SK-N-SH (cell line): ENCODE data around the gene ATR. TPM values are rescaled to one million over a fixed set of nuclear protein-coding genes. Genes with fewer than 3 reads are reported as not detected.

Experiments used
- CTCF ChIA-PET: fragments of 300-600, 350-600 bp; formaldehyde crosslinking; extraction: SDS; loops from one replicate; lab custom pipeline; 2021; lab: Yijun Ruan, JAX
- POLR2A ChIA-PET: fragments of 350-600 bp; sonication (Branson Sonifier 250); formaldehyde crosslinking; extraction: SDS; loops from one replicate; lab custom pipeline; 2020; ENCODE audit warnings: antibody characterized with exemption, inconsistent platforms; lab: Yijun Ruan, JAX
- DNase-seq: peaks from one replicate; pipeline ENCODE4 v3.0.0; 2012
- H2AFZ ChIP-seq: fragments of 200-600 bp; sonication (generic); 2 replicates; pipeline ENCODE4 v1.8.1; 2016; ENCODE audit warnings: antibody characterized with exemption, mild to moderate bottlenecking, low read depth
- H3F3A ChIP-seq: fragments of 200-600 bp; sonication (generic); replicated peaks from 2 replicates; pipeline ENCODE3; 2016; ENCODE audit warnings: antibody characterized with exemption, mild to moderate bottlenecking; ENCODE audit not compliant: insufficient read depth
- H3K27ac ChIP-seq, 2 experiments: fragments of 200-500 bp in 1 of 2; fragments of 200-600 bp in 1 of 2; sonication (Bioruptor generic) in 1 of 2; sonication (generic), shearing (Covaris generic) in 1 of 2; 2 replicates each; pipeline versions ENCODE4 v1.5.1 to v1.6.1; 2014 to 2016; ENCODE audit warnings: low read depth in 2 of 2, inconsistent platforms in 1 of 2, low read length in 1 of 2, mild to moderate bottlenecking in 1 of 2, mixed read lengths in 1 of 2
- H3K27me3 ChIP-seq: fragments of 200-600 bp; sonication (generic), shearing (Covaris generic); 2 replicates; pipeline ENCODE4 v1.6.1; 2016; ENCODE audit warnings: mixed run types; ENCODE audit not compliant: insufficient read depth
- H3K36me3 ChIP-seq, 2 experiments: fragments of 200-500 bp in 1 of 2; fragments of 200-600 bp in 1 of 2; sonication (Bioruptor generic) in 1 of 2; sonication (generic) in 1 of 2; replicated peaks in 1 of 2; 2 replicates each; pipeline versions ENCODE3 to v1.5.1; 2014 to 2016; ENCODE audit warnings: low read length in 1 of 2, mild to moderate bottlenecking in 1 of 2; ENCODE audit not compliant: insufficient read depth in 2 of 2, control insufficient read depth in 1 of 2
- H3K4me1 ChIP-seq, 2 experiments: fragments of 200-500 bp in 1 of 2; fragments of 200-600 bp in 1 of 2; sonication (Bioruptor generic) in 1 of 2; sonication (generic), shearing (Covaris generic) in 1 of 2; 2 replicates each; pipeline versions ENCODE4 v1.5.1 to v1.6.1; 2014 to 2016; ENCODE audit warnings: low read depth in 1 of 2, low read length in 1 of 2, mixed run types in 1 of 2; ENCODE audit not compliant: insufficient read depth in 2 of 2, control insufficient read depth in 1 of 2
- H3K4me2 ChIP-seq: fragments of 200-600 bp; sonication (generic), shearing (Covaris generic); 2 replicates; pipeline ENCODE4 v1.6.1; 2017; ENCODE audit warnings: mixed run types
- H3K4me3 ChIP-seq, 2 experiments: fragments of 200-500 bp in 1 of 2; fragments of 200-600 bp in 1 of 2; sonication (Bioruptor generic) in 1 of 2; sonication (generic), shearing (Covaris generic) in 1 of 2; 2 replicates each; pipeline versions ENCODE4 v1.5.1 to v1.8.1; 2014 to 2016; ENCODE audit warnings: low read depth in 2 of 2, inconsistent platforms in 1 of 2, low read length in 1 of 2, mild to moderate bottlenecking in 1 of 2, mixed read lengths in 1 of 2, moderate library complexity in 1 of 2
- H3K79me2 ChIP-seq: fragments of 200-600 bp; sonication (generic); 2 replicates; pipeline ENCODE4 v1.8.1; 2017; ENCODE audit warnings: mild to moderate bottlenecking; ENCODE audit not compliant: insufficient read depth
- H3K9ac ChIP-seq: fragments of 200-600 bp; sonication (generic); 2 replicates; pipeline ENCODE4 v1.6.1; 2017; ENCODE audit warnings: mixed run types
- H3K9me2 ChIP-seq: fragments of 200-600 bp; sonication (generic); 2 replicates; pipeline ENCODE4 v1.6.1; 2017; ENCODE audit warnings: mixed run types
- H3K9me3 ChIP-seq: fragments of 200-600 bp; sonication (generic); 2 replicates; pipeline ENCODE4 v1.6.1; 2017; ENCODE audit warnings: mixed run types, mild to moderate bottlenecking, moderate library complexity
- H4K20me1 ChIP-seq: fragments of 200-600 bp; sonication (generic); 2 replicates; pipeline ENCODE4 v1.6.1; 2017; ENCODE audit warnings: mild to moderate bottlenecking, mixed run types; ENCODE audit not compliant: insufficient read depth
- CHD2 ChIP-seq: fragments of 150-350 bp; IDR thresholded peaks from 2 replicates; pipeline ENCODE4 v1.6.1; 2018; ENCODE audit warnings: low read length; ENCODE audit not compliant: partially characterized antibody
- CTCF ChIP-seq: fragments of 200-600 bp; sonication (generic); IDR thresholded peaks from 2 replicates; pipeline ENCODE4 v1.6.1; 2017; ENCODE audit warnings: antibody characterized with exemption, mild to moderate bottlenecking, moderate library complexity
- ELF1 ChIP-seq: IDR thresholded peaks from 2 replicates; pipeline ENCODE4 v1.4.0; 2012
- EP300 ChIP-seq, 2 experiments: IDR thresholded peaks; 2 replicates each; pipeline versions ENCODE4 v1.4.0 to v1.6.1; 2012; ENCODE audit warnings: borderline replicate concordance in 1 of 2, low read depth in 1 of 2, low read length in 1 of 2
- EZH2phosphoT487 ChIP-seq: fragments of 200-600 bp; sonication (generic); IDR thresholded peaks from 2 replicates; pipeline ENCODE4 v1.6.1; 2017; ENCODE audit warnings: low read depth, mixed run types, mild to moderate bottlenecking, antibody characterized with exemption, moderate library complexity, borderline replicate concordance
- FOSL2 ChIP-seq: IDR thresholded peaks from 2 replicates; pipeline ENCODE4 v1.4.0; 2012; ENCODE audit warnings: low read depth, mild to moderate bottlenecking, moderate library complexity, borderline replicate concordance
- GABPA ChIP-seq: IDR thresholded peaks from 2 replicates; pipeline ENCODE4 v1.4.0; 2012; ENCODE audit warnings: low read depth, mild to moderate bottlenecking
- JUND ChIP-seq: IDR thresholded peaks from 2 replicates; pipeline ENCODE4 v1.4.0; 2012
- MAX ChIP-seq: IDR thresholded peaks from 2 replicates; pipeline ENCODE4 v1.4.0; 2012; ENCODE audit warnings: low read depth
- MEF2A ChIP-seq: IDR thresholded peaks from 2 replicates; pipeline ENCODE4 v1.4.0; 2012; ENCODE audit warnings: low read depth, borderline replicate concordance
- MXI1 ChIP-seq: IDR thresholded peaks from 2 replicates; pipeline ENCODE4 v1.6.1; 2012; ENCODE audit warnings: mild to moderate bottlenecking, low read depth, low read length, improper control_type of control experiment
- NFIC ChIP-seq: IDR thresholded peaks from 2 replicates; pipeline ENCODE4 v1.4.0; 2012; ENCODE audit warnings: borderline replicate concordance
- PBX3 ChIP-seq: IDR thresholded peaks from 2 replicates; pipeline ENCODE4; 2012
- POLR2AphosphoS5 ChIP-seq: IDR thresholded peaks from 2 replicates; pipeline ENCODE4 v1.6.1; 2012; ENCODE audit warnings: low read depth, low read length
- RCOR1 ChIP-seq: fragments of 150-350 bp; IDR thresholded peaks from 2 replicates; pipeline ENCODE4 v1.6.1; 2017; ENCODE audit warnings: antibody characterized with exemption, low read length
- RFX5 ChIP-seq: IDR thresholded peaks from 2 replicates; pipeline ENCODE4 v1.6.1; 2012; ENCODE audit warnings: mild to moderate bottlenecking, improper control_type of control experiment, low read length
- RXRA ChIP-seq: IDR thresholded peaks from 2 replicates; pipeline ENCODE4 v1.4.0; 2012; ENCODE audit warnings: low read depth, mild to moderate bottlenecking, borderline replicate concordance
- SIN3A ChIP-seq: IDR thresholded peaks from 2 replicates; pipeline ENCODE4 v1.6.1; 2012; ENCODE audit warnings: low read depth, mild to moderate bottlenecking, low read length, moderate library complexity, borderline replicate concordance
- TAF1 ChIP-seq: IDR thresholded peaks from 2 replicates; pipeline ENCODE4 v1.6.1; 2012; ENCODE audit warnings: low read depth, mild to moderate bottlenecking, low read length, moderate library complexity, borderline replicate concordance
- TCF12 ChIP-seq: IDR thresholded peaks from 2 replicates; pipeline ENCODE4 v1.4.0; 2012
- TEAD4 ChIP-seq: IDR thresholded peaks from 2 replicates; pipeline ENCODE4 v1.4.0; 2012; ENCODE audit warnings: mild to moderate bottlenecking, borderline replicate concordance; ENCODE audit not compliant: insufficient read depth
- USF1 ChIP-seq: IDR thresholded peaks from 2 replicates; pipeline ENCODE4 v1.4.0; 2012; ENCODE audit warnings: low read depth, borderline replicate concordance
- USF2 ChIP-seq: fragments of 150-350 bp; IDR thresholded peaks from 2 replicates; pipeline ENCODE4 v1.6.1; 2017; ENCODE audit warnings: antibody characterized with exemption, low read length, low read depth, borderline replicate concordance
- YY1 ChIP-seq: IDR thresholded peaks from 2 replicates; pipeline ENCODE4 v1.4.0; 2012; ENCODE audit warnings: low read depth, mild to moderate bottlenecking
- ZBTB33 ChIP-seq: IDR thresholded peaks from 2 replicates; pipeline ENCODE4 v1.4.0; 2012; ENCODE audit warnings: low read depth, borderline replicate concordance
- WGBS: methylation state at CpG from one replicate; pipeline ENCODE4 v1.1.6; 2017; ENCODE audit warnings: low lambda C conversion rate; 5-methylcytosine and 5-hydroxymethylcytosine counted together
- polyA plus RNA-seq, 3 experiments: library from polyadenylated mRNA; depleted of rRNA; stranded (reverse); fragments of >200 nt; gene quantifications; 2 replicates each; pipeline ENCODE4 v1.2.3, GENCODE V29; 2012

ATR gene
- polyA plus RNA-seq, 1 of the 3 experiments (the other 2 are of a cell fraction): 7.3 TPM

GRCh38 chr3:142447852-142448823 is 130.4 kb downstream of the ATR start, which contains the start of gene XRN1:
Gene XRN1 (minus strand): TSS chr3:142448037. CDS start chr3:142447944, 93 bp downstream.
- 20% methylated on average over 20 of the region's 52 CpGs for WGBS
- no peaks in the 10 kb centered on the region for H3K27me3 ChIP-seq
- no peak for TF ChIP-seq EZH2phosphoT487
- TF ChIP-seq ZBTB33: peak; percentile 89
- 0 out of 2 replicates have a peak, but pooled peaks have one; percentile 40 for TF ChIP-seq ELF1
- TF ChIP-seq RCOR1: peak; percentile 45; the same call in 1 of the 2 replicates
- no peak for TF ChIP-seq USF2
- TF ChIP-seq USF1: no peak
- TF ChIP-seq TEAD4: 0 out of 2 replicates have a peak, but pooled peaks have one; percentile 26
- TF ChIP-seq TCF12: no peak
- TF ChIP-seq MEF2A: no peak
- no peak for TF ChIP-seq RXRA
- TF ChIP-seq JUND: 0 out of 2 replicates have a peak, but pooled peaks have one; percentile 3
- no peak for TF ChIP-seq RFX5
- no peak for TF ChIP-seq CTCF
- TF ChIP-seq MAX: peak; percentile 40; the same call in 1 of the 2 replicates
- no peak for TF ChIP-seq PBX3
- no peak; the same call in 1 of the 2 replicates for TF ChIP-seq FOSL2
- peak; percentile 54; the same call in 1 of the 2 replicates for TF ChIP-seq MXI1
- peak; percentile 98 for TF ChIP-seq TAF1
- peak; percentile 92 for TF ChIP-seq POLR2AphosphoS5
- peak; percentile 58 for TF ChIP-seq YY1
- TF ChIP-seq SIN3A: peak; percentile 92
- TF ChIP-seq GABPA: peak; percentile 41; the same call in 1 of the 2 replicates
- no peak for TF ChIP-seq NFIC
- peak; percentile 95 for TF ChIP-seq CHD2
- TF ChIP-seq EP300 (IDR thresholded peaks at IDR 0.05; ENCODE audit: borderline replicate concordance in 1 of 2, low read depth in 1 of 2, low read length in 1 of 2): peak in 1 of 2 experiments; percentile 16; a peak in 1 of 4 replicates

More at GRCh38 chr3:142447852-142448823, 130.4 kb downstream of the ATR start, which contains the start of gene XRN1:
- Histone ChIP-seq H3K9ac (peak within 1 kb of the TSS; percentile 99), H2AFZ (peak within 1 kb of the TSS; percentile 90), H3K4me2 (peak within 1 kb of the TSS; percentile 75), H3K9me3 (no peaks in the 10 kb centered on the region), H3K27ac (peak within 1 kb of the TSS; percentile 93 to 96), H3K4me3 (peak within 1 kb of the TSS; percentile 99 to 100), H3K36me3 (peaks cover 18 to 24% of the 10 kb centered on the region in 2 experiments), H4K20me1 (0 out of 2 replicates have a peak, but pooled peaks cover 7% of the 10 kb centered on the region), H3F3A (peaks cover 24% of the 10 kb centered on the region), H3K4me1 (peaks cover 0 to 13% of the 10 kb centered on the region in 2 experiments; a peak in 2 of 4 replicates), H3K9me2 (no peaks in the 10 kb centered on the region), H3K79me2 (peaks cover 47% of the 10 kb centered on the region)
- CTCF ChIA-PET: interaction anchor here (0.6 kb wide), 1 partner anchor 11 kb away, joined by 3 read pairs; no protein-coding TSS in a partner anchor
- peak; percentile 99 for DNase-seq
- POLR2A ChIA-PET: interaction anchor here (1.2 kb wide), 1 partner anchor 62 kb away, joined by 3 read pairs; no protein-coding TSS in a partner anchor
